Kasumi-1 (cell line): ENCODE measurements around the gene SLC7A1.

Source experiments
- DNase-seq, 2 experiments: peaks; one replicate each; lab custom pipeline; 2025; lab: John Stamatoyannopoulos, UW

SLC7A1 gene

GRCh38 chr13:29510651-29511084 lies 84.8 kb downstream of the SLC7A1 start:
- no peak for DNase-seq

GRCh38 chr13:29509999-29510589 lies 85.4 kb downstream of the SLC7A1 start:
- DNase-seq: no peak

DNA sequence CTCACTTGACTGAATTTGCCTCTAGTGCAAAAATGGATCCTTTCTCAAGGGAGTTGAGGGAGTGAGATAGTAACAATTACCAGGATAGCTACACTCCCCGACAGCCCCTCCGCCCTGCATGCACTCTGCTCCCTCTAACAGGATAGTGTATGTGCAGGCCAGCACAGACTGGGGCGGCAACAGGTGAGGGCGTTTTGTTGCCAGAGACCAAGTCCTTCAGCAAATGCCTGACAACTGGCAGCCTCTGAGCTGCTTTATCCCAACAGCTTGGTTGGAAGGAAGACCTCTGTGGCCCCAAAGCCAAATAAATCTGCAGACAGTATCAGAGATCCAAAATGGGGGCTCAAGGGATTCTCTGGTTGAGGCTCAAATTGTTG lies 86.6 kb downstream of the SLC7A1 start:
- no peak for DNase-seq

DNA sequence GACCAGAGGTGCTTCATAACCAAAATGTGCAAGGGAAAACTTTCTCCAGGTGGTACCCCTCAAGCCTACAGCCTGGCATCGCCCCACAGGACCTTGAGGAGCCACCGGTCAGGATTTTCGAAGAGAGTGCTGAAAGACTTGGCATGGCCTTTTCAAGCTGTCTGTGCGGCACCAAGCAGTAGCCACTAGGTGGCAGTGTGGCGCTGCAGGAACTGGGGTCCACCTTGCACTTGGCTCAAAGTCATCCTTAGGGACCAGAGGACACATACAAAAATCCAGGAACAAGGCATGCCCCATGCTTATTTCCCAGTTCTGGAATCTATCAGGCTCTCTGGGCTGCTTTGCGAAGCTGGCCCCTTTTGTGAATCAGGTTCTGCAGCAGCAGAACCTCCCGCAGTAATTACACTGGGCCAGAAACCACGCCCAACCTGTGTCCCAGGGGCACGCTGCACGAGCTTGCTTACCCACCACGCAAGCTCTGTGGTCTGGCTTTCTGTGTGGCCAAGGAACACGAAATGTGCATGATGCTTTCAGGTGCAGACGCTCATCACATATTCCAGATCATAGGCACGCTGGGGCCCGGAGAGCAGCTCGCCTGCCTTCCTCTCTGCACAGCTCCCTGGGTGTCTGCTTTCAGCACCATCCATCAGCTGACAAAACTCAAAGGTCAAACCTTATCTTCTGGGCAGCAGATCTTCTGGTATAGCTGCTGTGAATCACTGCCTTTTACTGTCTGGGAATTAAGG lies 87.2 kb downstream of the SLC7A1 start:
- DNase-seq: peak; percentile 9 to 25

- DNase-seq: no peak
Observed at GRCh38 chr13:29507356-29507755, 88.1 kb downstream of the SLC7A1 start.

GRCh38 chr13:29505950-29506349 lies 89.5 kb downstream of the SLC7A1 start:
- no peak for DNase-seq

- DNase-seq: no peak
Observed at GRCh38 chr13:29505511-29505910, 90.0 kb downstream of the SLC7A1 start.

DNA sequence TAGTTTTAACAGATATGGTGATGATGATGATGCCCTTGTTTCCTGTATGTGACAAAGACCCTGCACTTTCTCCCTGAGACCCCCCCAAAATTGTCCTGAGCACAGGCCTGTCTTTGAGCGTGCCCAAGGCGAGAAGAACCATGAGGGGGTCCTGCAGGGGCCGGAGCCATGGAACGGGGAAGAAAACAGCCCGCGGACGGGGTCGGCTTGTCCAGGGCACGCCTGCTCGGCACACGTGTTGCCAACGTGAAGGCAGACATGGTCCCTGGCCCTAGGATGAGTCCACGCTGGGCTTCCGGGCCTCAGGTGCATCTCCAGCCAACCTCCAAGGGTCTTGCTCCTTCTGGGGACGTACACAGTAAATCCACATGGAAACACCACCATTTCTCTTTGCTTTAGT lies 90.8 kb downstream of the SLC7A1 start:
- no peak for DNase-seq

- DNase-seq: no peak
Observed at GRCh38 chr13:29503041-29503837, 92.2 kb downstream of the SLC7A1 start.

GRCh38 chr13:29502391-29503008 lies 93.0 kb downstream of the SLC7A1 start:
- DNase-seq: no peak

- no peak for DNase-seq
Observed at GRCh38 chr13:29501674-29502073, 93.8 kb downstream of the SLC7A1 start.

- no peak for DNase-seq
Observed at GRCh38 chr13:29500386-29500785, 95.1 kb downstream of the SLC7A1 start.

DNA sequence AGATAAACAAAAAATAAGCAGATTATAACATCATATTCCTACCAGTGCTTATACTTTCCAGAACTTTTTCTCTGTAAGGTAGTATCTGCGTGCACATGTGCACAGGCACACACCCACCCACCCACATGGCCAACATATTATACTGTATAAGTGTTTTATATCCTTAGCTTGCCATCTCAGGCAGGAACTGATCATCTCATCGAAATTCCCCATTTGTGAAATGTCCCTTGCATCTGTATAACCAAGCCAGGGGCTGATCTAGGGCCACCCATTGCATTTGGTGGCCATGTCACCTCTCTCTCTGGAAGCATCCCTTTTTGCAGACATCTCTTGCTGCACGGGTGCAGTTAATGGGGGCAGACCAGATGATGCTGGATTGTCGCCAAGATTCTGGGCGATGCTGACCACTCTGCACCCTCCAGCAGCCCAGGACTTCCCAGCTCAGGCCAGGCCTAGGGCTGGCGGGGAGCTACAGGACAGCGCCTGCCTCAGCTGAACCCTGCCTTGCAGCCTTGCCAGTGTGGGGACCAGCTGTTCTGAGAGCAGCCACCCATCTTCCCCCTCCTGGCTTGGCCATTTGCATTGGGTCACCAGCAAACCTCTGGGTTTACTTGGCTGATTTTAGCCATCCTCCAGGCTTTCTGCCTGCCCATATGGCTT lies 95.9 kb downstream of the SLC7A1 start:
- DNase-seq: no peak

DNA sequence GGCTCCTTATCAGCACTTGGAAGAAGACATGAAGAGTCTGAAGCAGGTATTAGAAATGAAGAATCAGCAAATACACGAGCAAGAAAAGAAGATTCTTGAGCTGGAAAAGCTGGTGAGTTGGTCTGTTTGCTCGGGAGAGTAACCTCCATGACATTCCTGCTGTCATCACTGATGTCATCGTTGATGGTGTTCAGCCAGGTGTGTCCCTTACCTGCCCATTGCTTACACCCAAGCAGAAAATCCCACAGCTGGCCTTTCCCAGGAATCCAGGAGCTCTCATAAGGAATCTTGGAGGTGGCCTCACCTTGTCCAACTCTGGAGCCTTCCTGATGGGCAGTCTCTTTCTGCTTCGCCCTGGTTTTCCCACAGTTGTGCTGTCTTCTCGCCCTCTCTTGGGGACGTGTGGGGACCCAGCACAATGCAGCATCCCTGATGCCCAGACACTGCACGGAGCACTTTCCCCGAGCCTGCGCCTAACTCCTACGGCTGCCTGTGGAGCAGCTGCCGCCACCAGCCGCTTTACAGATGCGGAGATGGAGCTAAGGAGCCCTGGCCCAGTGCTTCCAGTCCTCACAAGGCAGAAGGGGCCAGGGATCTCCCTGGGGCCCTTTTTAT lies 97.0 kb downstream of the SLC7A1 start:
- no peak for DNase-seq

DNA sequence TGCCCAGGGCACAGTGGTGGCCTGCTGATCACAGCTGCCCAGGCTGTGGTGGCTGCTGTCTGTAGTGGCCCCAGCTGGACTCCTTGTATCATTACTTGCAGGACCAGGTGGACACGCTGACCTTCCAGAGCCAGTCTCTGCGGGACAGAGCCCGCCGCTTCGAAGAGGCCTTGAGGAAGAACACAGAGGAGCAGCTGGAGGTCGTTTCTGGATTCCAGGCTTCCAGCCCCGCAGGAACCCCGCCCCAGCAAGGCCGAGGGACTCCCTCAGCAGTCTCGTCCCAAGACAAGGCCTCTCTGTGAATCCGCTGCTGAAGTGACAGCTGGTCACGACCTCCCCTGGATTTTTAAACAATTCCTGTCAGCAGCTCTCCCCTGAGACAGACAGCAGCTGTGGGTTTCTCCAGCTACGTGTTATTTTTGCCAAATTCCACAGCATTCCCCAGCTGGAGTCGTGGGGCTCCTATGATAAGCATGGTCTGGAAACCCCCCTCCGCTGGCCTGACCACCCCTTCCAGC lies 98.3 kb downstream of the SLC7A1 start:
- DNase-seq: no peak

GRCh38 chr13:29496241-29496712 lies 99.2 kb downstream of the SLC7A1 start:
- DNase-seq: peak; percentile 74 to 77

- DNase-seq: no peak
Observed at GRCh38 chr13:29494520-29494919, 101.0 kb downstream of the SLC7A1 start.

- DNase-seq: no peak
Observed at GRCh38 chr13:29493796-29494195, 101.7 kb downstream of the SLC7A1 start.

DNA sequence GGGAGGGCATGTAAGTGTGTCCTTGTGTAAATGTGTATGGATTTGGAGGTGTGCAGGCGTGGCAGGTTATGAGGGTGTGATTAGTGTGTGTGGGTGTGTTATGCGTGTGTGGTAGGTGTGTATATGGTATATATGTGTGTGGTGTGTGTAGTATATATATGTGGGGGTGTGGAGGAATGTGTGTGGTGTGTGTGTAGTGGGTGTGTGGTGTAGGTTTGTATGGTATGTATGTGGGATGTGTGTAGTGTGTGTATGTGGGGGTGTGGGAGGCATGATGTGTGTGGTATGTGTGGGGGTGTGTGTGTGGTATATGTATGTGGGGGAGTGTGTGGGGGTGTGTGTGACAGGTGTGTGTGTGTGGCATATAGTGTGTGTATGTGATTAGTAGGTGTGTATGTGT lies 104.2 kb downstream of the SLC7A1 start:
- no peak for DNase-seq

- DNase-seq: no peak
Observed at GRCh38 chr13:29490561-29490885, 105.0 kb downstream of the SLC7A1 start.
